Measurements from ENCODE around the gene PIANP. TPM values are rescaled to one million over a fixed set of nuclear protein-coding genes. Genes with fewer than 3 reads are reported as not detected.
"Not testable (repeated sequence)": the region's sequence is repeated elsewhere in the genome, so short reads cannot be mapped to it uniquely, and the experiment has no call there.

PIANP gene
- total RNA-seq = not detected

- Mint-ChIP-seq H3K27me3 (peaks cover 67% of the 10 kb centered on the region), H3K4me3 (peak within 1 kb of the TSS; percentile 32), H3K27ac (no peak within 1 kb of the TSS), H3K36me3 (peaks cover 4% of the 10 kb centered on the region), H3K4me1 (peaks cover 19% of the 10 kb centered on the region), H3K9me3 (ENCODE audit: low read depth) (no peaks in the 10 kb centered on the region)
- DNase-seq = peak; percentile 53
- ATAC-seq = peak; percentile 80
- CTCF ChIA-PET = no interaction called here
These were observed at the start of gene PIANP for GRCh38 chr12:6700646-6701051. Gene PIANP, minus strand, starts transcription at chr12:6700815. Its CDS starts 2,754 bp downstream, at chr12:6698061.

GRCh38 chr12:6748761-6749160 lies 48.1 kb upstream of the PIANP start:
- CTCF ChIA-PET = no interaction called here
- Mint-ChIP-seq H3K36me3 (peaks cover 24% of the 10 kb centered on the region), H3K27me3 (no peaks in the 10 kb centered on the region), H3K4me1 (peaks cover 35% of the 10 kb centered on the region), H3K4me3 (no peak overlapping the region), H3K9me3 (ENCODE audit: low read depth) (no peaks in the 10 kb centered on the region), H3K27ac (no peak overlapping the region)
- DNase-seq (no peak), ATAC-seq (no peak)

GRCh38 chr12:6747216-6747615 lies 46.6 kb upstream of the PIANP start:
- Mint-ChIP-seq H3K27me3 (no peaks in the 10 kb centered on the region), H3K4me3 (no peak overlapping the region), H3K36me3 (peaks cover 29% of the 10 kb centered on the region), H3K9me3 (ENCODE audit: low read depth) (peaks cover 3% of the 10 kb centered on the region), H3K4me1 (peaks cover 29% of the 10 kb centered on the region), H3K27ac (peak overlapping the region; percentile 39)
- no peak for ATAC-seq
- no peak for DNase-seq
- CTCF ChIA-PET = interaction anchor here (0.8 to 1.3 kb wide), 2 partner anchors 31 to 85 kb away, joined by 3 to 4 read pairs; no protein-coding TSS in a partner anchor

DNA sequence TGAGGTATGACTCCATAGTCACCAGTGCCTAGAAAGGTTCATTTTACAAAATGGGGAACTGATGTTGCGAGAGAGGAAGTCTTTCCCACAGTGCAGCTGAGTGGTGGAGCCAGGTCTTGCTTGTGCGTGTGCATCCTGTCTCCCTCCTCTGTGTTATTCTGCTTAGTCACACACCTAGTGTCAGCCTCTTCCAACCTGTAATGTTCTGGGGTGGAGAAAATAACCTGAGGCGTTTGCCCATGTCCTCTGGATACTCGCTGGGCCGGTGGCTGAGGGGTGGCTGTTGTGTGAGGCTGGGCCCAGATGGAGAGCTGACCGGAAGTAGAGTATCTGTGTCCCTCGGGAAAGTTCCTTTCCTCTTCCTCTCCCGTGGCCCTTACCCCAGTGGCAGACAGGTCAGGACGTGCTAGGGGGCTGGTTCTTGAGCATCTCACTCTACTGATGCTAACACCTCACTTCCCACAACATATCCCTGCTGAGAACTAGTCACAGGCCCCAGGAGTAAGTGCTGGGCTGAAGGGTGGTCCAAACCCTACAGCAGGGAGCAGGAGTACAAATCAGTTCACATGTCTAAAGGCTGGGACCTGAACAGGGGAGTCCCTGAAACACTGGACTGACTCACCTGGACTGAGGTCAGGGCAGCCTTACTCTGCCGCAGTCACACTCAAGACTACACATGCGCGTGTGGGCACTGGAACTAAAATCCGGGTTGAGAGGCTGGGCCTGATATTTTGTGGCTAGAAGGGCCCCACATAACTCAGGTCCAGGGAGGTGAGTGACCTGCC lies 45.3 kb upstream of the PIANP start:
- CTCF ChIA-PET = interaction anchor here (0.8 to 1.8 kb wide), 3 partner anchors 9 to 88 kb away, joined by 3 to 5 read pairs (median 4); no protein-coding TSS in a partner anchor
- Mint-ChIP-seq H3K4me3 (no peak overlapping the region), H3K9me3 (ENCODE audit: low read depth) (peaks cover 3% of the 10 kb centered on the region), H3K36me3 (peaks cover 28% of the 10 kb centered on the region), H3K27me3 (no peaks in the 10 kb centered on the region), H3K27ac (peak overlapping the region; percentile 64), H3K4me1 (peaks cover 19% of the 10 kb centered on the region)
- ATAC-seq (peak; percentile 78), DNase-seq (no peak)

- H3K9me3 Mint-ChIP-seq (ENCODE audit: low read depth); ATAC-seq; DNase-seq; H3K27me3 Mint-ChIP-seq; H3K4me3 Mint-ChIP-seq; H3K27ac Mint-ChIP-seq: not testable (repeated sequence)
- CTCF ChIA-PET = interaction anchor here (0.7 to 2.7 kb wide), 3 partner anchors 9 to 1136 kb away, joined by 3 to 8 read pairs (median 3); partner anchors contain the start of gene MLF2
- Mint-ChIP-seq H3K4me1 (peaks cover 14% of the 10 kb centered on the region), H3K36me3 (peaks cover 17% of the 10 kb centered on the region)
These were observed 42.7 kb upstream of the PIANP start for GRCh38 chr12:6743300-6743699.

DNA sequence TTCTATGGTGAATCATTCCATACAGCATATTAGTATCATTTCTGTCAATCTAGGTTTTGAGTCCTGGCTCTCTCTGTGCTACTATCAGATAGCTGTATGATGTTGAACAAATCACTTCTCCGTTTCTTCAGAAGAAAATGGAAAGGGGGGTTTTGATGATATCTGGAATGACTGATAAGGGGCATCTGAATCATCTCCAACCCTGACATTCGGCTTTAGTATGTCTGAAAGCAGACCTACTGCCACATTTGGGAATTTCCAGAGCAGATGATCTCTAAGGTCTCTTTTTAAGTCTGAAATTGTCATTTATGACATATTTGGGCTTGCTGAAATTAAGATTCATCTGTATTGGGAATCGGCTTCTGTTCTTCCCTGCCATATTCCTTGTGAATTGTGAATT lies 42.2 kb upstream of the PIANP start:
- CTCF ChIA-PET = interaction anchor here (0.7 to 2.7 kb wide), 3 partner anchors 10 to 1136 kb away, joined by 3 to 8 read pairs (median 3); partner anchors contain the start of gene MLF2
- H3K4me3 Mint-ChIP-seq = no peak overlapping the region
- H3K9me3 Mint-ChIP-seq (ENCODE audit: low read depth) = peaks cover 3% of the 10 kb centered on the region

DNA sequence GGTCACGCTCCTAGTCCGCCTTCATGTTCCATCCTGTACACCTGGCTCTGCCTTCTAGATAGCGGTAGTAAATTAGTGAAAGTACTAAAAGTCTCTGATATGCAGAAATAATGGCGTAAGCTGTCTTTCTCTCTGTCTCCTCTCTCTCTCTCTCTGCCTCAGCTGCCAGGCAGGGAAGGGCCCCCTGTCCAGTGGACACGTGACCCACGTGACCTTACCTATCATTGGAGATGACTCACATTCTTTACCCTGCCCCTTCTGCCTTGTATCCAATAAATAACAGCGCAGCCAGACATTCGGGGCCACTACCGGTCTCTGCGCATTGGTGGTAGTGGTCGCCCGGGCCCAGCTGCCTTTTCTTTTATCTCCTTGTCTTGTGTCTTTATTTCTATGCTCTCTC lies 41.5 kb upstream of the PIANP start:
- not testable (repeated sequence) for H3K4me3 Mint-ChIP-seq; H3K9me3 Mint-ChIP-seq (ENCODE audit: low read depth); H3K27ac Mint-ChIP-seq; H3K36me3 Mint-ChIP-seq; ATAC-seq; H3K27me3 Mint-ChIP-seq; DNase-seq
- peaks cover 14% of the 10 kb centered on the region for H3K4me1 Mint-ChIP-seq
- CTCF ChIA-PET = interaction anchor here (0.9 to 2.7 kb wide), 2 partner anchors 11 to 36 kb away, joined by 3 to 8 read pairs; partner anchors contain the start of gene MLF2

More for the DNA sequence above, 42.2 kb upstream of the PIANP start:
- ATAC-seq = no peak
- Mint-ChIP-seq H3K4me1 (peaks cover 14% of the 10 kb centered on the region), H3K36me3 (peaks cover 12% of the 10 kb centered on the region), H3K27ac (no peak overlapping the region), H3K27me3 (no peaks in the 10 kb centered on the region)
- no peak for DNase-seq

DNA sequence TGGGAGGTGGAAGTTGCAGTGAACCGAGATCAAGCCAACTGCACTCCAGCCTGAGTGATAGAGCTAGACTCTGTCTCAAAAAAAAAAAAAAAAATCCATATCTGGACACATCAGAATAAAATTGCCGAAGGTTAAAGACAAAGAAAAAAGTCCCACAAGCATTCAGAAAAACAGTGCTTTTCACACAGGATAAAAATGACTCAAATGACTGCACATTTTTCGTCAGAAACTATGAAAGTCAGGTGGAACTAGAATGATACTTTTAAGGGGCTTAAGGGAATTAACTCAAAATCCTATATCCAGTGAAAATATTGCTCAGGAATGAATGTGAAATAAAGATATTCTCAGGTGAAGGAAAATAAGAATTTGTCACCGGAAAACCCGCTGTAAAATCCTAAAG lies 36.1 kb upstream of the PIANP start:
- ATAC-seq = no peak
- DNase-seq = no peak
- H3K27ac Mint-ChIP-seq = no peak overlapping the region
- CTCF ChIA-PET = interaction anchor here (0.6 to 4.8 kb wide), 4 partner anchors 12 to 88 kb away, joined by 3 to 24 read pairs (median 3); partner anchors contain the start of gene COPS7A
- H3K36me3 Mint-ChIP-seq = no peaks in the 10 kb centered on the region
- H3K4me1 Mint-ChIP-seq = peaks cover 9% of the 10 kb centered on the region
- H3K27me3 Mint-ChIP-seq = no peaks in the 10 kb centered on the region
- H3K4me3 Mint-ChIP-seq = no peak overlapping the region
- H3K9me3 Mint-ChIP-seq (ENCODE audit: low read depth) = no peaks in the 10 kb centered on the region

DNA sequence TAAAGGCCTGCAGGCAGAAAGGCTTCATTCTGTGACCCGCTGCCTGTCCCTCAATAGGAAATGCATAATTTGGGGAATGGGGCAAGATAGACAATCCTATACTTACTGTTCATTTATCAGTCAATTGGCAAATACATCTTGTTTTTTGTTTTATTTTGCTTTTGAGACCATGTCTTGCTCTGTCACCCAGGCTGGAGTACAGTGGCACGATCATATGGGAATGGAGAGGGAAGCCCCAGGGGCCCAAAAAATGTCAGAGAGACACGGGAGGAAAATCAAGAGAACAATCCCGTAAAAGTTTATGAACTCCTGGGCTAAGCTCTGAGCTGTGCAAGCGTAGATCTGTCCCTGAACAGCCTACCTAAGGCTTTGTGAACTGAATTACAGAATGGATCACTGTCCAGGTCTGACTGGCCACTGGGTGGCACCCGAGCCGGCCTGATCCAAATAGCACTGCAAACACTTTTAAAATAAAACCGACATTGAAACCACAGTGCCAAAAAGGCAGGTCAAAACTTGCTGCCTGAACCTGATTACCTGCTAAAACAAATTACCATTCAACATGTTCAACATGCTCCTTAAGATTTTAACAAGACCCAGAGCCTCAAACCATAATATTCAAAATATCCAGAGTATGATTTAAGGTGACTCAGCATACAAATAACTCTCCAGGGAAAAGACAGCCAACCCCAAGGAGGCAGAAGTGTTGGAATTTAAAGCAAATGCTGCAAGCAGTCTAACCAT lies 35.0 kb upstream of the PIANP start:
- Mint-ChIP-seq H3K36me3 (peaks cover 7% of the 10 kb centered on the region), H3K27ac (peak overlapping the region; percentile 22), H3K27me3 (no peaks in the 10 kb centered on the region), H3K4me1 (peaks cover 9% of the 10 kb centered on the region), H3K4me3 (no peak overlapping the region), H3K9me3 (ENCODE audit: low read depth) (no peaks in the 10 kb centered on the region)
- peak; percentile 72 for DNase-seq
- CTCF ChIA-PET = interaction anchor here (0.8 to 4.8 kb wide), 2 partner anchors 11 to 89 kb away, joined by 3 to 24 read pairs; no protein-coding TSS in a partner anchor
- ATAC-seq = peak; percentile 84

DNA sequence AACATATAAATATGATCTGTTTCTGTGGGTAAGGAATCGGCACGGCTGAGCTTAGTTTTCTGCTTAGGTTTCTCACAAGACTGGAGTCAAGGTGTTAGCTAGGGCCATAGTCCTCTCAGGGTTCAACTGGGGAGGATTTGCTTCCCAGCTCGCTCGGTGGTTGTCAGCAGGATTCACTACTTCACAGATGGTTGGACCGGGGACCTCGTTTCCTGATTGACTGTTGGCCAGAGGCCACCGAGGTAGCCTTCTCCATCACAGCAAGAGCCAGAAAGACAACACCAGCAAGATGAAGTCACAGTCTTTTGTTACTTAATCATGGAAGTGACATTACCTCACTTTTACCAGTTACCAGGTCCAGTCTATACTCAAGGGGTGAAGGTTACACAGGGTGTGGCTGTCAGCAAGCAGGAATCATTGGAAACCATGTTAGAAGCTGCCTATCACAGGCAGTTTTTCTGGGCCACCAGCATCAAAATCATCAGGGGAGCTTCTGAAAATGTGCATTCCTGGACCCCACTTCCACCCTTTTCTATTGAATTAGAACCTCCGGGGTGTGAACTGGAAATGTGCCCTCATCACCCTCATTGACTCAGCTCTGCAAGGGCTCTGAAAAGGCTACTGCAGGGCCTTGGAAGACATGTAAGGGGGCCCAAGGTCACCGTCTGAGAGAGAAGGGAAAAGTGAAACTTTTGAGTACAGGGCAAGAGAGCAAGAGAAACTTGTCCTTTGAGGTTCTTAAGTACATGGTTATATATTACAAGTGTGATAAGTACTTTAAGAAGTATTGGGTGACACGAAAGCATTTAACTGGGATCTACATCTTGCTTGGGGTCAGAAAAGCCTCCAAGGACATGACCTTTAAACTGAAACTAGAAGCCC lies 34.1 kb upstream of the PIANP start:
- H3K4me3 Mint-ChIP-seq = no peak overlapping the region
- H3K4me1 Mint-ChIP-seq = peaks cover 9% of the 10 kb centered on the region
- H3K27ac Mint-ChIP-seq = peak overlapping the region; percentile 9
- peaks cover 8% of the 10 kb centered on the region for H3K36me3 Mint-ChIP-seq
- ATAC-seq (no peak), DNase-seq (no peak)
- CTCF ChIA-PET = interaction anchor here (3.9 to 4.8 kb wide), 2 partner anchors 18 to 90 kb away, joined by 15 to 24 read pairs; partner anchors contain the start of gene MLF2
- H3K27me3 Mint-ChIP-seq = no peaks in the 10 kb centered on the region
- no peaks in the 10 kb centered on the region for H3K9me3 Mint-ChIP-seq (ENCODE audit: low read depth)

- peaks cover 10% of the 10 kb centered on the region for H3K36me3 Mint-ChIP-seq
- ATAC-seq (no peak), DNase-seq (no peak)
- H3K27ac Mint-ChIP-seq = no peak overlapping the region
- no peaks in the 10 kb centered on the region for H3K27me3 Mint-ChIP-seq
- no peak overlapping the region for H3K4me3 Mint-ChIP-seq
- CTCF ChIA-PET = interaction anchor here (0.8 to 1.4 kb wide), 2 partner anchors 23 to 94 kb away, joined by 3 to 4 read pairs; partner anchors contain the start of gene MLF2
- H3K4me1 Mint-ChIP-seq = peaks cover 8% of the 10 kb centered on the region
- no peaks in the 10 kb centered on the region for H3K9me3 Mint-ChIP-seq (ENCODE audit: low read depth)
These were observed 29.6 kb upstream of the PIANP start for GRCh38 chr12:6730169-6730568.

GRCh38 chr12:6729186-6729585 lies 28.6 kb upstream of the PIANP start:
- Mint-ChIP-seq H3K4me3 (no peak overlapping the region), H3K9me3 (ENCODE audit: low read depth) (no peaks in the 10 kb centered on the region), H3K27ac (no peak overlapping the region), H3K27me3 (no peaks in the 10 kb centered on the region), H3K36me3 (peaks cover 10% of the 10 kb centered on the region), H3K4me1 (peaks cover 13% of the 10 kb centered on the region)
- no peak for ATAC-seq
- CTCF ChIA-PET = no interaction called here
- DNase-seq = no peak
